Cardiac muscle cell (in vitro differentiated cells and primary cell): ENCODE data around the gene CAMK2G. TPM values are rescaled to one million over a fixed set of nuclear protein-coding genes. Genes with fewer than 3 reads are reported as not detected.
"Not testable (repeated sequence)": the region's sequence is repeated elsewhere in the genome, so short reads cannot be mapped to it uniquely, and the experiment has no call there.

Experiments used
- DNase-seq, 2 donors: peaks; one replicate each; pipeline versions ENCODE4 v3.0.0 to v3.0.0-alpha.2; 2010 to 2017; ENCODE audit warnings: low read depth in 1 of 2, low spot score in 1 of 2
- H3K27ac ChIP-seq: fragments of 200-600 bp; sonication (generic); 2 replicates; pipeline ENCODE4 v1.5.1; 2016
- H3K27me3 ChIP-seq: fragments of 200-600 bp; sonication (generic); 2 replicates; pipeline ENCODE4 v1.6.0; 2016; ENCODE audit warnings: control low read depth
- H3K36me3 ChIP-seq: fragments of 200-600 bp; sonication (generic); 2 replicates; pipeline ENCODE4 v1.5.1; 2016; ENCODE audit warnings: control low read depth
- H3K4me1 ChIP-seq: fragments of 200-600 bp; sonication (generic); 2 replicates; pipeline ENCODE4 v1.8.1; 2017; ENCODE audit warnings: low read depth, mild to moderate bottlenecking, mixed run types
- H3K4me3 ChIP-seq: fragments of 200-600 bp; sonication (generic); 2 replicates; pipeline ENCODE4 v1.5.1; 2016; ENCODE audit warnings: mild to moderate bottlenecking
- H3K9me3 ChIP-seq: fragments of 200-600 bp; sonication (generic); 2 replicates; pipeline ENCODE4 v1.5.1; 2017; ENCODE audit warnings: low read depth, mild to moderate bottlenecking, control low read depth
- polyA plus RNA-seq: library from polyadenylated mRNA; unstranded; fragments of >200 nt; fragmentation: Nextera tagmentation; extraction: Ambion mirVana; gene quantifications from 2 replicates; pipeline ENCODE4 v1.2.1, GENCODE V29; 2016
- total RNA-seq: library from RNA; depleted of rRNA; stranded (reverse); fragments of >200 nt; gene quantifications from 2 replicates; pipeline ENCODE4 v1.2.3, GENCODE V29; 2016
- TF ChIP-seq, protein P1 (sequence below): IDR thresholded peaks from 2 replicates; pipeline ENCODE4 v1.5.1; 2012; ENCODE audit warnings: low read depth, mild to moderate bottlenecking, low read length

CAMK2G gene
- total and polyA plus RNA-seq, 2 experiments from 2014 or later: 7.7 to 29.8 TPM

DNA sequence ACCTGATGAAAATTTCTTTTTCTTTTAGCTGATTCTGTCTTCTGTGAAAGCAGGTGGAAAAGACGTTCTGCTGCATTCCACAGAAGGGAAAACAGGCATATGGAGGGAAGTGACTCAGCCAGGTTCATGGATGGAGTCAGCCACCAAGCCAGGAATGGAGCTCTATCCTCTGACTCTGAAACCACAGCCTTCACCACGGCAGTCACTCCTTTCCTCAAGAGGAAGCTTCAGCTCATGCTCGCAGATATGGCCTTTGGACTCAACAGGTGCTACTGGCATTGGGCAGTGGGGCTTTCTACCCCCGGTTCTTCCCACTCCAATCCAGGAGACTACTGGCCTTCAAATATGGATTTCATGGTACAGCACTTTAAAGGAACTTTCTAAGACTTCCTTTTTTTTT is 25.1 kb upstream of the CAMK2G start:
- Histone ChIP-seq H3K27me3 (peaks cover 3% of the 10 kb centered on the region), H3K9me3 (no peaks in the 10 kb centered on the region), H3K27ac (no peak overlapping the region), H3K4me3 (no peak overlapping the region), H3K36me3 (no peaks in the 10 kb centered on the region), H3K4me1 (no peaks in the 10 kb centered on the region)
- TF ChIP-seq, protein P1, sequence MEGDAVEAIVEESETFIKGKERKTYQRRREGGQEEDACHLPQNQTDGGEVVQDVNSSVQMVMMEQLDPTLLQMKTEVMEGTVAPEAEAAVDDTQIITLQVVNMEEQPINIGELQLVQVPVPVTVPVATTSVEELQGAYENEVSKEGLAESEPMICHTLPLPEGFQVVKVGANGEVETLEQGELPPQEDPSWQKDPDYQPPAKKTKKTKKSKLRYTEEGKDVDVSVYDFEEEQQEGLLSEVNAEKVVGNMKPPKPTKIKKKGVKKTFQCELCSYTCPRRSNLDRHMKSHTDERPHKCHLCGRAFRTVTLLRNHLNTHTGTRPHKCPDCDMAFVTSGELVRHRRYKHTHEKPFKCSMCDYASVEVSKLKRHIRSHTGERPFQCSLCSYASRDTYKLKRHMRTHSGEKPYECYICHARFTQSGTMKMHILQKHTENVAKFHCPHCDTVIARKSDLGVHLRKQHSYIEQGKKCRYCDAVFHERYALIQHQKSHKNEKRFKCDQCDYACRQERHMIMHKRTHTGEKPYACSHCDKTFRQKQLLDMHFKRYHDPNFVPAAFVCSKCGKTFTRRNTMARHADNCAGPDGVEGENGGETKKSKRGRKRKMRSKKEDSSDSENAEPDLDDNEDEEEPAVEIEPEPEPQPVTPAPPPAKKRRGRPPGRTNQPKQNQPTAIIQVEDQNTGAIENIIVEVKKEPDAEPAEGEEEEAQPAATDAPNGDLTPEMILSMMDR: no peak
- DNase-seq: peak in 1 of 2 donors; percentile 75

DNA sequence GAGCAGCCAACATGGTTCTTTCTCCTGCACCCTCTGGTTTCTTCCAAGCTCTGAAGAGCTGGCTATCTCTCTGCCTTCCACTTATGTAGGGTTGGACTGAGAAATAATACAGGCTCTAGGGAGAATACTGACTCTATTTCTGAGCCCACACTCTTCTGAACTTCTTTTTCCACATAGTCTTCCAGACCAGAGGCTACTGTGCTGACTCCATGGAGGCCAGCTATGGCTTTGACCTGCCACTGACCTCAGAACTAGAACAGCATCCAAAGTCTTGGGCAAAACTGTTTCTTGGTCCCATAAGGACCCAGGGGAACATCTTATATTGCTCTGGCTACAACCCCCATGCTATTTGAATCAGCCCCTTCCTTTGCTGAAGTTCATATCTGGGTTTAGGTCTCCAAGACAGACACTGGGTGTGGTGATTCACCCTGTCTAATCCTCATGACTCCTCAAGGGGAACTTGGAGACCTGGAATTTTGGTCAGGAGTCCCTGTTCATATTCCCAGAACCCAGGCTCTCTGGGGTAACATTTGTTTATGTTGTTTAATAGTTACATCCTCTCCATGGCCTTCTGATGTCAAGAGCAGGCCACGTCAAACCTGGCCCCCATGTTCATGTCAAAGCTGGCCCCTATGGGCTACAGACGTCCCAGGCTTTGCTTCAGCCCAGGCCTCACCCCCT is 24.5 kb upstream of the CAMK2G start:
- no peak for DNase-seq
- H3K27ac ChIP-seq: no peak overlapping the region
- H3K4me3 ChIP-seq: no peak overlapping the region
- no peaks in the 10 kb centered on the region for H3K36me3 ChIP-seq
- no peaks in the 10 kb centered on the region for H3K9me3 ChIP-seq
- H3K27me3 ChIP-seq: peaks cover 3% of the 10 kb centered on the region
- TF ChIP-seq, protein P1: no peak
- H3K4me1 ChIP-seq: no peaks in the 10 kb centered on the region

DNA sequence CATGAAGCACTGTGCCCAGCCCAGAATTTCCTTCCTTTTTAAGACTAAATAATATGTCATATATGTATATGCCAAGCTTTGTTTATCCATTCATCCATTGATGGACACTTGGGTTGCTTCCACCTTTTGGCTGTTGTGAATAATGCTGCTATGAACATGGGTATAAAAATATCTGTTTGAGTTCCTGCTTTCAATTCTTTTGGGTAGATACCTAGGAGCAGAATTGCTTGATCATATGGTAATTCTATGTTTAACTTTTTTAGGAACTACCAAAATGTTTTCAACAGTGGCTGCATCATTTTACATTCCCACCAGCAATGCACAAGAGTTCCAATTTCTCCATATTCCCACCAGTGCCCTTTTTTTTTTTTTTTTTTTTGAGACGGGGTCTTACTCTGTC is 23.3 kb upstream of the CAMK2G start:
- Histone ChIP-seq H3K4me3 (no peak overlapping the region), H3K27ac (no peak overlapping the region), H3K27me3 (peaks cover 3% of the 10 kb centered on the region), H3K36me3 (no peaks in the 10 kb centered on the region), H3K4me1 (no peaks in the 10 kb centered on the region), H3K9me3 (no peaks in the 10 kb centered on the region)
- DNase-seq: no peak
- TF ChIP-seq, protein P1: no peak

DNA sequence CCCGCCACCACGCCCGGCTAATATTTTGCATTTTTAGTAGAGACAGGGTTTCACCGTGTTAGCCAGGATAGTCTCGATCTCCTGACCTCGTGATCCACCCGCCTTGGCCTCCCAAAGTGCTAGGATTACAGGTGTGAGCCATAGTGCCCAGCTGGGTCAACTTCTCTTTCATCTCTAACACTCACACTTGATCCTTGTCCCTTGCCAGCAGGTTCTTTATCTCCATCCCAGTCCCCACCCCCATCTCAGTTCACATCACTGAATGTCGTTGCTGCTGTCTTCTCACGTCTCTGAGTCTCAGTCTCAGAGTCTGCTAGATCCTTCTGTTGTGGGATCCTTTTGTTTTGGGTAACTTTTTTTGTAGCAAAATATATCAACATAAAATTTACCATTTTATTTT is 21.0 kb upstream of the CAMK2G start:
- H3K4me3 ChIP-seq, H3K9me3 ChIP-seq, DNase-seq, H3K4me1 ChIP-seq, H3K27me3 ChIP-seq, H3K27ac ChIP-seq, H3K36me3 ChIP-seq: not testable (repeated sequence)

DNA sequence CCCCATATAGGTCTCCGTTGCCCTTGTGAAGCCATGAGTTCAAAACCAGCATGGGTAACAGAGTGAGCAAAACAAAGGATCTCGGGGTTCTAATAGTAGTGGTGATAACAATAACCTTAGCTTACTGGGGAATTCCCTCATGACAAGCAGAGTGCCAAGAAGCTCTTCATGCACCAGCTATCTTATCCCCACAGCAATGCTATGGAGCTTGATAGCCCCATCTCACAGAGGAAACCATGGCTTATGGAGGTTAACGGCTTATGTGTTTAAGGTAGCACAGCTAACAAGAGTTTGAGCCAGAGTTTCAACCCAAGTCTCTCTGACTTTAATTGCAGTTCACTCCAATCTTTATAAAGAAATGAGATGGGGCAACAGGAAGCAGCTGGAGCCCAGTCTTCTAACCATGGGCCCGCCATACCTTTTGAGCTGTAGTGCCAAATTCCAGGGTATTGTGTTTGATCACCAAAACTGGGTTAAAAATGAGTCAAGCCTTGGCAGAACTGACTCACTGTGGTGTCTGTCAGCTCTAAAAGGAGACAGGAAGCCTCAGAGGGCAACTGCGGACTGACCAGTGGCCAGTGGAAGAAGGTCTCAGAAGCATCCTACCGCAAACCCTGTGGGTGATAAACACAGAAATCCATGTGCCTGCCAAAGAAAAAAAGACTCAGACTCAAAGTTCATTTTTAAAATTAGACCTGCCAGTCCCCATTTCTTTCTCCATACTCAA is 20.1 kb upstream of the CAMK2G start:
- Histone ChIP-seq H3K36me3 (no peaks in the 10 kb centered on the region), H3K4me3 (no peak overlapping the region), H3K9me3 (no peaks in the 10 kb centered on the region), H3K4me1 (peaks cover 6% of the 10 kb centered on the region), H3K27me3 (no peaks in the 10 kb centered on the region), H3K27ac (no peak overlapping the region)
- TF ChIP-seq, protein P1: no peak
- DNase-seq: peak in 1 of 2 donors; percentile 91

DNA sequence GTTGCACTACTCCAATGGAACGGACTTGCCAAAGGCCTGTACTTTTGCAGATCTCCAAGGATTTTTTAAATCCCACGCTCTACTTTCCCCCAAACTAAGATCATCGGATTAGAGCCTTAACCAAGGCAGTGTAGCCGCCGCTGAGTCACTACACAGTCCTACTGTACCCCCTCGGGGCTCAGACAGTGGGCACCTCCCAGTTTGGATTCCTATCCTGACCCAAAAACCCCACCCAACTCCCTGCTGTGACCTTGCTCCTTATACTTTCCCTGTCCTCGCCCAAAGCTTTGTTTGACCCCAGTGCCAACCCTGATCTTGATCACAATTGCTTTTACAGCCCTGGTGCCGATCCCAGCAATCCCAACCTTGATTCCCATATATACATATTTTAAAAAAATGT is 19.1 kb upstream of the CAMK2G start:
- Histone ChIP-seq H3K27ac (no peak overlapping the region), H3K4me3 (no peak overlapping the region), H3K4me1 (peaks cover 9% of the 10 kb centered on the region), H3K36me3 (no peaks in the 10 kb centered on the region), H3K27me3 (no peaks in the 10 kb centered on the region), H3K9me3 (no peaks in the 10 kb centered on the region)
- DNase-seq: no peak
- TF ChIP-seq, protein P1: no peak
